Activated CD4-positive, CD25-positive, alpha-beta regulatory T cell treated with anti-CD3 and anti-CD28 coated beads, Interleukin-2, amount 50 U/mL, for 16 hours (primary cell): ENCODE data around the gene YPEL2.
"Not testable (repeated sequence)": the region's sequence is repeated elsewhere in the genome, so short reads cannot be mapped to it uniquely, and the experiment has no call there.

Experiments
- DNase-seq: peaks from one replicate; pipeline ENCODE4 v3.0.0-alpha.2; 2020; ENCODE audit warnings: low read depth, low spot score

YPEL2 gene, protein sequence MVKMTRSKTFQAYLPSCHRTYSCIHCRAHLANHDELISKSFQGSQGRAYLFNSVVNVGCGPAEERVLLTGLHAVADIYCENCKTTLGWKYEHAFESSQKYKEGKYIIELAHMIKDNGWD

DNA sequence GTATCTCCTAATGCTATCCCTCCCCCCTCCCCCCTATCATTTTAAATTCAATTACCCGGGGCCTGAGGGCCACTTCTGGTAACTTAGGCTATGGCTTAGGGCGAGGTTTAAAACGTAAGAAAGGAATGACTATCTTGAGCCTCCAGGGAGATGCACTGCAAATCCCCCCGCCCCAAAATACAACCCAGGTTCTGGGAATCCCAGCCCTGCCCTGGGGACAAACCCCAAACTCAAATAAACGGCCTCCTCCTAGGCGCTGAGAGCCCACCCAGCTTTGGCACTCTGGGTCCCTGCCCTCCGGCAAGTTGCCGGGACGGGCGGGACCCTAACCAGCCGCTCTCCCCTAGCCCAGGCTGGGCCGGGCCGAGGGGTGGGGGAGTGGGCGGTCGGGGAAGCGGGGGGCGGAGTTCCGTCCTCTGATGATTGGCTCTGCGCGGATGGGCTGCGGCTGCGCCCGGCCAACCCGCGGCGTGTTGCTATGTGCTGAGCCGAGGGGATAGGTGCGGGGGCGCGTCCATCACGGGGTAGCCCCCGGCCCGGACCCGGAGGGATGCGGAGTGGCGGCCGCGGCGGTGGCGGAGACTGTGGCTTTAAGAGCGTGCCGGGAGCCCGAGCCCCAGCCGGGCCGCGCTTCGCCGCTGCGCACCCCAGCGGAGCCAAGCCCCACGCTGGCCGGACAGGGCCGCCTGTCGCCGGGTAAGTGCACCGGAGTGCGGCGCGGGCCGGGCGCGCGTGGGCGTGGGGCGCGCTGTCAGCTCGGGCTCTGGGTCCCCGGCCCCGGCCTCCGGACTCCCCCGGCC is at the start of gene YPEL2:
Gene YPEL2, plus strand, starts transcription at position 527 of the 800 bp plus-strand sequence. CDS start 21,755 bp downstream, outside the sequence.
- DNase-seq = peak; percentile 70

DNA sequence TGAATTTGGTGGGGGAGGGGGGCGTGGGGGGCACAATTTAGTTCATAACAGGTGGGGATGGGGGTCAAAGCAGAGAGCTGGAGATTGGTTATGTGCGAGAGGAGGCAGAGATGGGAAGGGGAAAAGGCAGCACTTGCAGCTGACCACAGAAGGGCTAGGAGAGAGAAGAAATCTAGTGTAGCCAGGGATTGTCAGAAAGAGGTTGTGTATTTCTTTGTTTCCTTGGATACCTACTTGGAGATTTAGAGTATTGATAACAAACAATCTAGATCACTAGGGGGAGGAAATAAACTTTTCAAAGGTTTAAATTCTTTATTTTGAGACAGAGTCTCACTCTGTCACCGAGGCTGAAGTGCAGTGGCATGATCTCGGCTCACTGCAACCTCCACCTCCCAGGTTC is 47.1 kb upstream of the YPEL2 start:
- DNase-seq = no peak

DNA sequence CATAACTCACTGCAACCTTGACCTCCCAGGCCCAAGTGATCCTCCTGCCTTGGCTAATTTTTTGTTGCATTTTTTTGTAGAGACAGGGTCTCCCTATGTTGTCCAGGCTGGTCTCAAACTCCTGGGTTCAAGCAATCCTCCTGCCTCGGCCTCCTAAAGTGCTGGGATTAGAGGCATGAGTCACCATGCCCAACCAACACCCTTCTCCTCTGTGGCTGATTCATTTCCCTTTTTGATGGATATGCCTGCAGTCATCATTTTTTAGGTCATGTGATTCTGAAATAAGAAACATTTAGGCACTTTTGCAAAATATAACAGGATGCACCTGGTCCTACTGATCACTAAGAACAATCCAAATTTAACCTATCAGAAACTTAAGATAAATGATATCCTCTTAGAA is 44.0 kb upstream of the YPEL2 start:
- no peak for DNase-seq

DNA sequence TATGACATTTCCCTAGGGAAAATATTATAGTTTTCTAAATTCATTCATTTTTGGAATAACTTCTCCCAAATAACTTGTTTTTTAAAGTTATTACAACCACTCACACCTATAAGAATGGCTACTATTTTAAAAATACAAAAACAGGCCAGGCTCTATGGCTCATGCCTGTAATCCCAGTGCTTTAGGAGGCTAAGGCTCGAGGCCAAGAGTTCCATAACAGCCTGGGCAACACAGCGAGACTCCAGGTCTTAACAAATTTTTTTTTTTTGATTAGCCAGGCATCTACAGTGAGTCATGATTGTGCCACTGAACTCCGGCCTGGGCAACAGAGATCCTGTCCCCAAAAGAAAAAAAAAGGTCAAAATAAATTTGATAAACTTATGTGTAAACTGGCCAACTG is 43.6 kb upstream of the YPEL2 start:
- DNase-seq = no peak

DNA sequence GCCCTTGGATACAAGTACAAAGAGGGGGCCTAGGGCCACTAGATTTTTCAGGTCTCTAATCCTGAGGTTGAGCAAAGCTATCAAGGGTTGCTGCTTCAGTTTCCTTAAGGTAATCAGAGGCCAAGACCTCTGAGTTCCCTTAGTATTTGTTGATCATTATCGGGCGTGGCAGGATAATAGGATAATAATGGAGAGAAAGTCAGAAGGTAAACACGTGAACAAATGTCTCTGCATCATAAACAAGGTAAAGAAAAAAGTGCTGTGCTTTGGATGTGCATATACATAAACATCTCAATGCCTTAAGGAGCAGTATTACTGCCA is 41.5 kb upstream of the YPEL2 start:
- no peak for DNase-seq

DNA sequence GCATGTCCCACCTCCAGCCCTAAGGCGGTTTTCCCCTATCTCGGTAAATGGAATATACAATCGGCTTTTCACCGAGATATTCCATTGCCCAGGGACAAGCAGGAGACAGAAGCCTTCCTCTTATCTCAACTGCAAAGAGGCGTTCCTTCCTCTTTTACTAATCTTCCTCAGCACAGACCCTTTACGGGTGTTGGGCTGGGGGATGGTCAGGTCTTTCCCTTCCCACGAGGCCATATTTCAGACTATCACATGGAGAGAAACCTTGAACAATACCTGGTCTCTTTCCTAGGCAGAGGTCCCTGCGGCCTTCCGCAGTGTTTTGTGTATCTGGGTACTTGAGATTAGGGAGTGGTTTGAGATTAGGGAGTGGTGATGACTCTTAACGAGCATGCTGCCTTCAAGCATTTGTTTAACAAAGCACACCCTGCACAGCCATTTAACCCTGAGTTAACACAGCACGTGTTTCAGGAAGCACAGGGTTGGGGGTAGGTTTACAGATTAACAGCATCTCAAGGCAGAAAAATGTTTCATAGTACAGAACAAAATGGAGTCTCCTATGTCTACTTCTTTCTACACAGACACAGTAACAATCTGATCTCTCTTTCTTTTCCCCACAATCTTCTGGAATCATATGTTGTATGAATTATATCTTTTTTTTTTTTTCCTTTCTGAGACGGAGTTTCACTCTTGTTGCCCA is 41.0 kb upstream of the YPEL2 start:
- not testable (repeated sequence) for DNase-seq

DNA sequence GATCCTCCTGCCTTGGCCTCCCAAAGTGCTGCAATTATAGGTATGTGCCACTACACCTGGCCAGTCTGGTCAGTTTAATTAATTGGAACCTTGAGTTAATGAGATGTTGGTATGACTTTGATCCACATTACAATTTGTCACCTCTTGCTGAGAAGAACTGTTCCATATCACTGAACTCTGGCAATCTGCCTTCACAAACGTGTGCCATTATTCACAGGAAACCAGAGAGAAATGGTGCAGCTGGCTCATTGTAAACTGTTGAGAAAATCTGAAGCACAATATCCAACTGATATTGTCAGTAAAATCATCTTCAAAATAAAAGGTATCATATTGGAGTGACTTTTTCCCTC is 39.3 kb upstream of the YPEL2 start:
- DNase-seq = no peak

DNA sequence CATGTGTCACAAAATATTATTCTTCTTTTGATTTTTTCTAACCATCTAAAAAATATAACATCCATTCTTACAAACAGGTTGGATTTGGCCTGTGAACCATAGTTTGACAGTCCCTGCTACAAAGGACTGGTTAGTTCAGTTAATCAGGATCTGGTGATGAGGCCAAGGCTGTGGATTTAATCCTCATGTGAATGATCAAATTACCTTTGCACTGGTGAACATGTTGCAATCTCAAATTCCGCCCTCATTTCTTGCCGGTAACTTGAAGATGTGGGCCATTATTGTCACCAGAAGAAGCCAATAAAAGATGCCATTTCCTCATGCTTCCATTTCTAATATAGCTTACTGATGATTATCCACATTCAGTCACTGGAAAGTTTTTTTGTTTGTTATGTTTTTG is 35.3 kb upstream of the YPEL2 start:
- no peak for DNase-seq

DNA sequence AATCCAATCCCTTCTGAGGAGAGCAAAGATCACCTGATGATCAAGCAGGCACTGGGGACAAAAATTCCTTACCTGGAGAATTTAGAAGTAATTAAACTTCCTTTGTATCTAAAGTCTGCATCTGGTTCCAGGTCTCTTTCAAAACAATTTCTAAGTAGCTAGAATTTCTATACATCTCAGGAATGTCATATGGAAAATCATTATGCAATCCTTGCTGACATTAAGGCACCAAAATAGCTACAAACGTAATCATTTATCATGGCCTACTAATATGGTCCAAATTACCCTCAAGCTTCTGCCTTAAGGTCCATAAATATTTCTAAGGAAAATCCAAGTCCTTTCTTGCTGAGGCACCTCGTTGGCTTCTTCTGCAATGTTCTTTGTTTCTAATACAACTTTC is 32.9 kb upstream of the YPEL2 start:
- no peak for DNase-seq

DNA sequence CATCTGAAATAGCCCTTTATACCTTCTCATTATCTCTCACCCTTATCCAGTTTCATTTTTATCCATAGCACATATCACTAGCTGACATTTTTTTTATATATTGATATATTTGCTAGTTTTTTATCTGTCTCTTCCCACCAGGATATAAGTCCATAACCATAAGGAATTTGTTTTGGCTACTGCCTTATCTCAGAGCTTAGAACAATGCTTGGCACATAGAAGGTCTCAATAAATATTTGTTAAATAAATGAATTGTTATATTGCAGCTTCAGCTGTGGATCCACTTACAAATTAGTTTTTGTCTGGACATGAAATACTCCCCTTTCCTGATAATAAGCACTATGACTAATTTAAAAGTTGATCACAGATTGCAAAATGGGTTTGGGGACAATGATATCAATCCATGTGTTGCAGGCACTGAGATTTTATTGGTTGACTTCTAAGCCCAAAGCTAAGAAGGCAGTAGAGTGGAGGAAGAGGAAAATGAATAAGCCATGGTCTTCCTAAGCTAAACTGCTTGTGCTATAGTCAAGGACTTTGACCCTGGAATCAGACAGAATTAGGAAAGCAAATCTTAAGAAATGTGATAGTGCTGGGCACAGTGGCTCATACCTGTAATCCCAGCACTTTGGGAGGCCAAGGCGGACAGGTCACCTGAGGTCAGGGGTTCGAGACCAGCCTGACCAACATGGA is 31.9 kb upstream of the YPEL2 start:
- DNase-seq = no peak

DNA sequence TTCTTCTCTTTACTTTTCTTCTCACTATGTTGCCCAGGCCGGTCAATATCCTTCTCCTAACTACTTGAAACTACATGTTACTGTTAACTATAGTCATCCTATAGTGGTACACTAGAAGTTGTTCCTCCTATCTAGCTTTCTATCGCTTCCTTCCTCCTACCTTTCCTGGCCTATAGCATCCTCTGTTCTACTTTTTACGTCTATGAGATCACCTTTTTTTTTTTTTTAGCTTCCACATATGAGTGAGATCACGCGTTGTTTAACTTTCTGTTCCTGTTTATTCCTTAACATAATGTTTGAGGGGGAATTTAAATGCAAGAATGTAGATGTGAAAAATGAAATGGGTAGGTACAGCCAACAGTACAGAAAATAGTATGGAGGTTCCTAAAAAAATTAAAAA is 30.5 kb upstream of the YPEL2 start:
- DNase-seq = no peak

DNA sequence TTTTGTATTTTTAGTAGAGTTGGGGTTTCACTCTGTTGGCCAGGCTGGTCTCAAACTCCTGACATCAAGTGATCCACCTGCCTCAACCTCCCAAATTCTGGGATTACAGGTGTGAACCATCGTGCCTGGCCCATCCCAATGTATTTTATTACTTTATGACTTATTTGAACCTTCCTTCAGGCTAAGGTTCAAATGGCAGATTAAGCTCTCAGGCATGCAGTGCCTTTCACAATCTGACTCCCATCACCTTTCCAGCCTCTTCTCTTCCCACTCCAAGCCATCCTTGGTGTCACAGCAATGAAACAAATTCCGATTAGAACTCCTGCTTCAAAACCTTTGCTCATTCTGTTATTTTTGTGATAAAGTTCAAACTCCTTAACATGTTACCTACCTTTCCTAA is 26.6 kb upstream of the YPEL2 start:
- no peak for DNase-seq

DNA sequence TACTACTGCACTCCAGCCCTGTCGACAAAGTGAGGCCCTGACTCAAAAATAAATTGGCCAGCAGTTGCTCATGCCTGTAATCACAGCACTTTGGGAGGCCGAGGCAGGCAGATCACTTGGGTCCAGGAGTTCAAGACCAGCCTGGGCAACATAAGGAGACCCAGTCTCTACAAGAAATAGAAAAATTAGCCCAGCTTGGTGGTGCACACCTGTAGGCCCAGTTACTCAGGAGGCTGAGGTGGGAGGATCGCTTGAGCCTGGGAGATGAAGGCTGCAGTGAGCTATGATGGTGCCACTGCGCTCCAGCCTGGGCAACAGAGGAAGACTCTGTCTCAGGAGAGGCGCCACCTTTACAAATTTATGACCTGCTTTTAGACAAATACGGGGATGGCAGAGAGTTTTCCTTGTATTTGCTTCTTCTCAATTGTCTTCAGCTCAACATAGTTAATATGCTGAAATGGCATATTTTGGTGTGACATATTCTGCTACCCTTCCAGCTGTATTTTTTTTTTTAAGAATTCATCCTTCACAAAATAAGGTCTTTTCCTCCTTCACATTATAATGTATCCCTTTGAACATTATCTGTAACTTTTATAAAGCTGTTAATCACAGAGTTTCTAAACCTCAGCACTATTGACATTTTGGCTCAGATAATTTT is 21.1 kb upstream of the YPEL2 start:
- DNase-seq = no peak

DNA sequence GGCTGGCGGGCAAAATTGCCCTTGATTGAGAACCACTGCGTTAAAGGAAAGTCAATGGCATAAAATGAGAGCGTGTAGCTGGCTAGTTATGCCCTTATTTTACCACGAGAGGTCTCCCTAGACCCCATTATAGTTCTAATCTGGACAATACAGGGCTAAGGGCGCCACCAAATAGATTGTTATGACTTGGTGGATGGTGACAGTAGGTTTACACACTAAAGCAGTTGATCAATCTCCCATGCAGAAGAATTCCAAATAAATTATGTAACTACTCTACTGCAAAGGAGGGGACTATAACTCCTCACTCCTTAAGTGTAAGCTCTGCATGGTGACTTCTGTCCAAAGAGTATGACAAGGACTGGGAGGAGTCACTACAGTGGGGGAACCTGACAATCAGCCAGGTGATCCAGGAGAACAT is 20.4 kb upstream of the YPEL2 start:
- DNase-seq = no peak

DNA sequence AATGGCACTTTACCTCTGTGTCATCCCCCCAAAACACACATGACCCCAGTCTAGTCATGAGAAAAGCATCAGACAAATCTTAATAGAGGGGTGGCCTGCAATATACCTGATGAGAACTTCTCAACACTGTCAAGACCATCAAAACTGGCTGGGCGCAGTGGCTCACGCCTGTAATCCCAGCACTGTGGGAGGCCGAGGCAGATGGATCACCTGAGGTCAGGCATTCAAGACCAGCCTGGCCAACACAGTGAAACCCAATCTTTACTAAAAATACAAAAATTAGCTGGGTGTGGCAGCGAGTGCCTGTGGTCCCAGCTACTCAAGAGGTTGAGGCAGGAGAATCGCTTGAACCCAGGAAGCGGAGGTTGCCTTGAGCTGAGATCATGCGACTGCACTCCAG is 19.9 kb upstream of the YPEL2 start:
- DNase-seq = not testable (repeated sequence)

DNA sequence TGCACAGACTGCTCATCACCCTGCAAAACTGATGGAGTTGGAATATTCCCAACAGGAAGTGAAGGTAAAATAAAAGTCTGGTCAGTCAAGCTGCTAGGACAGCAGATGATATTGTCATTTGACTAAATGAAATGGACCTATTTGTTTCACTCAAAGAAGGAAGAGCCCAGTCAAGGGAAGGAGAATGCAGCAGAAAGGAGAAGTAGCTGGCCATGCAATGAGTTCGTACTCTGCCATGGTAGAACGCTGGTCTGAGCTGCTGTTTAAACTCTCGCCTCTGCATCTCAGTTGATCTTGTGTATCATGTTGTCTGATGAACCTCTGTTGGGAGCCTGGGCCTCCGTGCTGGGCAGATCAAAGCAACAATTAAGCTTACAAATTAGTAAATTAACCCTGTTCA is 15.6 kb upstream of the YPEL2 start:
- DNase-seq = no peak

DNA sequence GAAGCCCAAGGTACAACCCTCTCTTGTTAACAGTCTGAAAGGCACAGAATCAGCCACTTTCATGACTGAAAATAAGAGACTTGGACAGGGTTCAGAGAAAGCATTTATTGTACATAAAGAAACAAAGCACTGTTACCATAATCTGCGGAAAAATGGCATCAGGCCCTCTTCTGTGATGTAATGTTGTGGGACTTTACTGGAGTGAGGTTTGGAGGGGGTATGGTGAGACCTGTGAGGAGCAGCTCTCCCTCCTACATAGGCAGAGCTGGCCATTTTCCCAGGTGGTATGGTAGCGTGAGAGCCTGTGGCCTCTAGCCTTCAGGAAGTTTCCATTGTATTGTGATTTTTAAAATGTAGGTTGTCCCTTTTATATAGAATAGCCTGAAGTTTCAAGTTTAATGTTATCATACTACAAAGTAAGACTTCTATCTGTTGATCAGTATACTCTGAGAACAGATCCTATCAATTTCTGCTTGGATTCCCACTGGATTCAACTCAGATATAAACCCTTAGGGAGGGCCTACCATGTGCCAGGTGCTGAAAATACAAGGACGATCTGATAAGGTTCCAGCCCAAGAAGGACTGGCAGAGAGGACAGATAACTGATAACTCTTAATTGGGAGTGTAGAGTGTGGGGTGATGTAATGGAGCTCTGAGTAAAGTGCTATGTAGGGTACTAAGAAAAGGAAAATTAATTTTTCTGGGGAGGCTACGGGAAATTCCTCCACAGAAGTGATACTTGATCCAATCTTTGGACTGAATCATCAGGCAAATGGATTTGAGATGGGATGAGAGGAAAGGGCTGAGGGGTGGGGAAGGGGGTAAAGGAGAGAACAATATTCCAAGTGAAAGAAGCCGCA is 4.1 kb upstream of the YPEL2 start:
- no peak for DNase-seq

DNA sequence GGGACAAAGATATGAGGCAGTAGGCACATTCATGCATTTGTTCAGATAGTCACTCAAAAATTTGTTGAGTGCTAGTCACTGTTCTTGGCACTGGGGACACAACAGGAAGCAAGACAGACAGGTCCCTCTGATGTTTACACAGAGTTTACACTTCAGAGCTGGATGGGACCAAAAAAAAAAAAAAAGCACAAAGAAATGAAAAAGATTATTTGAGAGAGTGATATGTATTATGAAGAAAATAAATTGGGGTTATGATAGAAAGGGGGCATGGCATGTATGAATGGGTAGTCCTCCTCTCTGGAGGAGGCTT is 3.5 kb upstream of the YPEL2 start:
- DNase-seq = no peak

DNA sequence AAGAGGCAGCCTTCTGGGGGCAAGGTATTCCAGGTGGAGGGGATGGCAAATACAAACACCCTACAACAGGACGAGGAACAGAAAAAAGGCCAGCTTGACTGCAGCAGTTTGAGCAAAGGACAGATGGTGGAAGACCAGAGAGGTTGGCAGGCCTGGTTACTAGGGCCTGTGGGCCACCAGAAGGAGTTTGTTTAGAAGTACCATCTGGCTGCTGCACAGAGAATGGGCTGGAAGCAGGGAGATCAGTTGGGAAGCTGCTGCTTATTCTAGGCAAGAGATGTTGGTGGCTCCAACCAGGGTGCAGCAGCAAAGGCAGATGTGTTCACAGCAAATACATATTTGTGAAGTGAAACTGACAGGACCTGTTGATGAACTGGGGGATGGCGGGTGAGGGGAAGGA is 2.9 kb upstream of the YPEL2 start:
- DNase-seq = no peak

DNA sequence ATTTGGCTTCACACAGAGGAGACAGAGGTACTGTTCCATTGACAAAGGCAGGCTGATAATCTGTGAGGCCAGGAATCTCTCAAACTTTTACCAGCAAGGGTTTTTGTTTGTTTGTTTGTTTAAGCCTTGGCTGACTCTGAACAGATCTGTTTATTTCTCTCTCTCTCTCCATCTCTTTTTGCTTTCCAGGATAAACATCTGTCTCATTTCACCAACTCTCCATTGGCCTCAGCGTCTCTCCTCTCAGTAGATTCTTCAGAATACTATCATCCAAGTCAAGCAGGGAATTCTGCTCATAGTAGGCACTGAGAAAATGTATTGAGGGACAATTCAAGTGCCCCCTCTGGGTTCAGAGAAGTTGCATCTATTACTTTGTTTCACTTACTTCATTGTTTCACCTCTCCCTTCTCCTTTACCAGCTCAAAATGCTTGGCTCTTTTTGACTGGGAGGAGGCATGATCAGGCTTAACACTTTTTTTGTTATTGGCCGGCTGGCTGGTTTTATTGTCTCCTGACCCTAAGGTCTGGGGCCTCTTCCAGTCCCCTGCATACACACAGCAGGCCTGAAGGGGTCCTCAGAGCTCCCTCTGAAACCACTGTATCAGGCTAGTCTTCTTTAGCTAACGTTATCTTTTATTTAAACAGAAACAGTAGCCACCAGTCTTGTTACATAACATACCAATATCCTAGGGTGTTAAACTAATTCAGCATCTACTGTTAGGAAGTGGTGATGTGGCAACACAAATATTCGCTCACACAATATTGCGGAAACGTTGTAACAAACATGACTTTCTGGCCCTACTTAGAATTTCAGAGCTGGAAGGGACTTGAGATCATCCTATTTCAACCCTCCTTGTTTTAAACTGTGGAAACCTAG is 2.0 kb upstream of the YPEL2 start:
- DNase-seq = no peak
